SIG-M5 (cell line): ENCODE measurements around the gene DPP3.
"Not testable (repeated sequence)": the region's sequence is repeated elsewhere in the genome, so short reads cannot be mapped to it uniquely, and the experiment has no call there.

Experiments used
- DNase-seq: peaks from one replicate; lab custom pipeline; 2025; lab: John Stamatoyannopoulos, UW

The DPP3 gene

GRCh38 chr11:66480117-66480938, at the start of gene DPP3:
DPP3 (plus strand) TSS chr11:66480434; CDS start chr11:66482201, 1,767 bp downstream.
- DNase-seq: peak; percentile 52

- DNase-seq: not testable (repeated sequence)
Measured at GRCh38 chr11:66431287-66431686, 48.9 kb upstream of the DPP3 start.

- not testable (repeated sequence) for DNase-seq
Measured at GRCh38 chr11:66431871-66432329, 48.3 kb upstream of the DPP3 start.

- DNase-seq: no peak
Measured at GRCh38 chr11:66432597-66432996, 47.6 kb upstream of the DPP3 start.

GRCh38 chr11:66437979-66438503, 42.2 kb upstream of the DPP3 start:
- DNase-seq: no peak

- peak; percentile 75 for DNase-seq
Measured at GRCh38 chr11:66438504-66439466, 41.4 kb upstream of the DPP3 start, which contains the start of gene MRPL11. MRPL11 (minus strand) TSS chr11:66438848; CDS start chr11:66438754, 94 bp downstream.

GRCh38 chr11:66440101-66440939, 39.9 kb upstream of the DPP3 start:
- not testable (repeated sequence) for DNase-seq

GRCh38 chr11:66440940-66441282, 39.3 kb upstream of the DPP3 start:
- not testable (repeated sequence) for DNase-seq

GRCh38 chr11:66443602-66444001, 36.6 kb upstream of the DPP3 start:
- DNase-seq: peak; percentile 93

GRCh38 chr11:66447012-66447411, 33.2 kb upstream of the DPP3 start:
- DNase-seq: no peak

GRCh38 chr11:66448523-66448922, 31.7 kb upstream of the DPP3 start:
- DNase-seq: no peak

- DNase-seq: no peak
Measured at GRCh38 chr11:66450560-66450959, 29.7 kb upstream of the DPP3 start.

- no peak for DNase-seq
Measured at GRCh38 chr11:66451663-66452062, 28.6 kb upstream of the DPP3 start.

- no peak for DNase-seq
Measured at GRCh38 chr11:66454247-66454646, 26.0 kb upstream of the DPP3 start.

- no peak for DNase-seq
Measured at GRCh38 chr11:66454828-66455227, 25.4 kb upstream of the DPP3 start.

- no peak for DNase-seq
Measured at GRCh38 chr11:66457826-66458225, 22.4 kb upstream of the DPP3 start.

GRCh38 chr11:66459138-66459778, 21.0 kb upstream of the DPP3 start:
- peak; percentile 12 for DNase-seq

GRCh38 chr11:66462010-66462409, 18.2 kb upstream of the DPP3 start:
- DNase-seq: no peak

- DNase-seq: no peak
Measured at GRCh38 chr11:66462911-66463310, 17.3 kb upstream of the DPP3 start.

- not testable (repeated sequence) for DNase-seq
Measured at GRCh38 chr11:66464116-66464515, 16.1 kb upstream of the DPP3 start.

GRCh38 chr11:66464916-66465315, 15.3 kb upstream of the DPP3 start:
- DNase-seq: no peak
